HepG2 (cell line): ENCODE results near the gene IRX5. TPM values are rescaled to one million over a fixed set of nuclear protein-coding genes. Genes with fewer than 3 reads are reported as not detected.

ENCODE experiments used
- ATAC-seq: fragments of 200-7000 bp; cut with Tn5 transposase; 3 replicates; pipeline ENCODE4 v1.9.1; 2020; ENCODE audit warnings: mild to moderate bottlenecking, moderate library complexity
- BruUV-seq: library from RNA; stranded (reverse); fragments of 400-500 nt; replicated peaks from 2 replicates; lab custom pipeline; 2021; lab: Mats Ljungman, UMichigan
- CTCF ChIA-PET: fragments of 300-600 bp; formaldehyde crosslinking; extraction: SDS; loops from one replicate; lab custom pipeline; 2021; ENCODE audit warnings: low total read pairs, inconsistent platforms, low intra/inter-chr PET ratio; lab: Yijun Ruan, JAX
- POLR2A ChIA-PET: fragments of 350-600 bp; sonication (Branson Sonifier 250); formaldehyde crosslinking; loops from one replicate; lab custom pipeline; 2020; ENCODE audit warnings: antibody characterized with exemption, inconsistent platforms; lab: Yijun Ruan, JAX
- DNase-seq: peaks from one replicate; pipeline ENCODE4 v3.0.0-alpha.2; 2015; ENCODE audit warnings: low spot score
- FAIRE-seq: peaks from 3 replicates; lab custom pipeline; 2011; peaks lifted over from hg19 to GRCh38; lab: Jason Lieb, UNC
- H2AFZ ChIP-seq: one replicate; pipeline ENCODE4 v1.6.1; 2011; ENCODE audit warnings: low read length, inconsistent platforms
- H3K27ac ChIP-seq: fragments of 300-600 bp; 3 replicates; pipeline ENCODE4 v1.8.0; 2011; ENCODE audit warnings: mixed run types, mild to moderate bottlenecking, mixed read lengths, low read length, inconsistent platforms; ENCODE audit not compliant: insufficient read depth; ENCODE audit errors: extremely low read length
- H3K27me3 ChIP-seq, 2 experiments: fragments of 200-600 bp in 1 of 2; 2 replicates in 1 of 2; 3 replicates in 1 of 2; pipeline versions ENCODE4 v1.6.0 to v1.8.0; 2011; ENCODE audit warnings: low read length in 2 of 2, mild to moderate bottlenecking in 2 of 2, moderate library complexity in 2 of 2, inconsistent platforms in 1 of 2; ENCODE audit not compliant: insufficient read depth in 2 of 2, control insufficient read depth in 1 of 2
- H3K36me3 ChIP-seq, 2 experiments: fragments of 200-600 bp in 1 of 2; replicated peaks in 1 of 2; 2 replicates in 1 of 2; 3 replicates in 1 of 2; pipeline versions ENCODE4 v1.5.1 to v1.8.0; 2011; ENCODE audit warnings: low read length in 2 of 2, inconsistent platforms in 1 of 2; ENCODE audit not compliant: insufficient read depth in 2 of 2, control insufficient read depth in 1 of 2
- H3K4me1 ChIP-seq: 2 replicates; pipeline ENCODE4 v1.5.1; 2012; ENCODE audit warnings: low read length, inconsistent platforms; ENCODE audit not compliant: insufficient read depth
- H3K4me2 ChIP-seq: 2 replicates; pipeline ENCODE4 v1.6.0; 2011; ENCODE audit warnings: low read depth, low read length, inconsistent platforms
- H3K4me3 ChIP-seq, 3 experiments: fragments of 200-600 bp in 1 of 3; sonication (generic), shearing (Covaris generic) in 1 of 3; replicated peaks in 1 of 3; 2 replicates each; pipeline ENCODE4 v1.5.1; 2011 to 2016; ENCODE audit warnings: low read length in 3 of 3, inconsistent platforms in 2 of 3, low read depth in 2 of 3, mild to moderate bottlenecking in 2 of 3, control low read depth in 1 of 3, mixed read lengths in 1 of 3; ENCODE audit not compliant: insufficient read depth in 1 of 3
- H3K79me2 ChIP-seq: one replicate; pipeline ENCODE4 v1.6.1; 2011; ENCODE audit warnings: low read length, inconsistent platforms; ENCODE audit not compliant: insufficient read depth
- H3K9ac ChIP-seq: 2 replicates; pipeline ENCODE4 v1.6.0; 2011; ENCODE audit warnings: mild to moderate bottlenecking, low read depth, low read length, inconsistent platforms; ENCODE audit not compliant: insufficient read depth
- H3K9me3 ChIP-seq: 2 replicates; pipeline ENCODE4 v1.5.1; 2012; ENCODE audit warnings: mild to moderate bottlenecking, low read length
- H4K20me1 ChIP-seq: 2 replicates; pipeline ENCODE4 v1.6.0; 2011; ENCODE audit warnings: inconsistent platforms, mild to moderate bottlenecking, low read length, moderate library complexity; ENCODE audit not compliant: insufficient read depth
- ARID4A ChIP-seq: sonication (generic); formaldehyde crosslinking; IDR thresholded peaks from 2 replicates; pipeline ENCODE4 v1.5.0; 2020; ENCODE audit warnings: mild to moderate bottlenecking, missing genetic modification reagents, borderline replicate concordance
- BRCA1 ChIP-seq: sonication (generic); formaldehyde crosslinking; IDR thresholded peaks from 2 replicates; pipeline ENCODE4 v1.4.0; 2020; ENCODE audit warnings: missing genetic modification reagents
- CEBPB ChIP-seq: IDR thresholded peaks from 2 replicates; pipeline ENCODE4 v1.6.1; 2011; ENCODE audit warnings: low read depth, low read length, improper control_type of control experiment, borderline replicate concordance
- FOXK2 ChIP-seq: fragments of 450-650 bp; IDR thresholded peaks from 2 replicates; pipeline ENCODE4 v1.6.1; 2016
- JUNB ChIP-seq: sonication (generic); formaldehyde crosslinking; IDR thresholded peaks from 2 replicates; pipeline ENCODE4 v1.8.0; 2022; ENCODE audit warnings: missing genetic modification reagents, mild to moderate bottlenecking, borderline replicate concordance
- KLF13 ChIP-seq: sonication (generic); formaldehyde crosslinking; IDR thresholded peaks from 2 replicates; pipeline ENCODE4 v1.4.0; 2020; ENCODE audit warnings: mild to moderate bottlenecking, missing genetic modification reagents
- LBX2 ChIP-seq: sonication (generic); formaldehyde crosslinking; IDR thresholded peaks from 2 replicates; pipeline ENCODE4 v1.5.0; 2020; ENCODE audit warnings: missing genetic modification reagents, mild to moderate bottlenecking, borderline replicate concordance
- NBN ChIP-seq: fragments of 450-650 bp; conservative IDR thresholded peaks from 2 replicates; pipeline ENCODE4 v1.6.1; 2017
- PLRG1 ChIP-seq: fragments of 450-650 bp; conservative IDR thresholded peaks from 2 replicates; pipeline ENCODE4 v1.6.1; 2016
- RARG ChIP-seq: sonication (generic); formaldehyde crosslinking; IDR thresholded peaks from 2 replicates; pipeline ENCODE4 v1.4.0; 2020; ENCODE audit warnings: low read depth, mild to moderate bottlenecking, missing genetic modification reagents
- SNRNP70 ChIP-seq: fragments of 200-400 bp; formaldehyde crosslinking; IDR thresholded peaks from 2 replicates; pipeline ENCODE4 v1.6.1; 2017; ENCODE audit warnings: mild to moderate bottlenecking, low read depth, low read length, moderate library complexity
- ZNF550 ChIP-seq: sonication (generic); formaldehyde crosslinking; IDR thresholded peaks from 2 replicates; pipeline ENCODE4 v1.4.0; 2020; ENCODE audit warnings: mild to moderate bottlenecking, missing genetic modification reagents, borderline replicate concordance
- ZNF724P ChIP-seq: sonication (generic); formaldehyde crosslinking; IDR thresholded peaks from 2 replicates; pipeline ENCODE4 v1.8.0; 2022; ENCODE audit warnings: missing genetic modification reagents, borderline replicate concordance
- ZNF770 ChIP-seq: sonication (generic); formaldehyde crosslinking; IDR thresholded peaks from 2 replicates; pipeline ENCODE4 v1.5.0; 2020; ENCODE audit warnings: mild to moderate bottlenecking, missing genetic modification reagents
- ZNF883 ChIP-seq: sonication (generic); formaldehyde crosslinking; IDR thresholded peaks from 2 replicates; pipeline ENCODE4 v1.5.1; 2020; ENCODE audit warnings: mild to moderate bottlenecking, missing genetic modification reagents; ENCODE audit errors: not compliant biosample characterization
- ZSCAN29 ChIP-seq: sonication (generic); formaldehyde crosslinking; conservative IDR thresholded peaks from 2 replicates; pipeline ENCODE4 v1.4.0; 2020; ENCODE audit warnings: mild to moderate bottlenecking, missing genetic modification reagents
- ZZZ3 ChIP-seq: sonication (generic); formaldehyde crosslinking; IDR thresholded peaks from 2 replicates; pipeline ENCODE4 v1.4.0; 2020; ENCODE audit warnings: missing genetic modification reagents, mild to moderate bottlenecking, borderline replicate concordance
- WGBS: methylation state at CpG from one replicate; pipeline ENCODE4 v1.1.6; 2017; ENCODE audit warnings: low lambda C conversion rate; 5-methylcytosine and 5-hydroxymethylcytosine counted together
- in situ Hi-C: cut with HindIII; loops from 2 replicates; pipeline ENCODE4 v1.10.0; 2017; ENCODE audit warnings: low pct_unique_long_range_greater_than_20kb; ENCODE audit not compliant: extremely low pct_ligation_motif_present
- intact Hi-C: fragments of 100-400 bp; cut with micrococcal nuclease; formaldehyde crosslinking; loops from one replicate; pipeline ENCODE4 v1.10.0; 2022; ENCODE audit not compliant: unreplicated experiment
- polyA plus RNA-seq, 8 experiments: library from polyadenylated mRNA; depleted of rRNA in 3 of 8; stranded (reverse) in 7 of 8; unstranded in 1 of 8; fragments of >200 nt; fragmentation: Illumina TruSeq in 4 of 8; extraction: Trizol in 4 of 8; gene quantifications; 2 replicates each; pipeline versions ENCODE4 v1.2.1 to v1.2.3, GENCODE V29; 2011 to 2016; ENCODE audit warnings: low read depth in 4 of 8, missing spikeins in 1 of 8, mixed read lengths in 1 of 8; ENCODE audit not compliant: insufficient read depth in 1 of 8
- total RNA-seq, 5 experiments: library from RNA; depleted of rRNA; stranded (reverse); fragments of >200 nt; fragmentation: Illumina TruSeq; extraction: Trizol; gene quantifications; 2 replicates each; pipeline ENCODE4 v1.2.3, GENCODE V29; 2016; ENCODE audit warnings: low read depth in 1 of 5

The IRX5 gene
- total and polyA plus RNA-seq, 2 of the 13 experiments (the other 11 are each of a cell fraction or from before 2014, with no cell fraction given): not detected

GRCh38 chr16:54965464-54965863, 34.8 kb downstream of the IRX5 start:
- intact Hi-C loops (no loop called here), in situ Hi-C loops (no loop called here)
- no TSS peak for BruUV-seq
- CTCF ChIA-PET: no interaction called here
- Histone ChIP-seq H3K27ac (no peak overlapping the region), H3K9me3 (no peaks in the 10 kb centered on the region), H3K4me3 (no peak overlapping the region), H3K36me3 (no peaks in the 10 kb centered on the region), H3K79me2 (no peaks in the 10 kb centered on the region), H3K9ac (no peak overlapping the region), H3K27me3 (no peaks in the 10 kb centered on the region), H4K20me1 (no peaks in the 10 kb centered on the region), H3K4me2 (no peak overlapping the region), H3K4me1 (no peaks in the 10 kb centered on the region), H2AFZ (no peak overlapping the region)
- ATAC-seq (no peak), DNase-seq (no peak), FAIRE-seq (no peak)
- 0% methylated on average over 2 of the region's 2 CpGs for WGBS
- POLR2A ChIA-PET: no interaction called here
- TF ChIP-seq FOXK2 (0 out of 2 replicates have a peak, but pooled peaks have one; percentile 28), ZNF883 (CRISPR knock-in tag) (no peak), ZNF770 (CRISPR knock-in tag) (no peak), JUNB (CRISPR knock-in tag) (no peak), KLF13 (CRISPR knock-in tag) (no peak), SNRNP70 (no peak), CEBPB (no peak), RARG (CRISPR knock-in tag) (no peak), ZNF724P (CRISPR knock-in tag) (no peak), BRCA1 (CRISPR knock-in tag) (no peak), NBN (0 out of 2 replicates have a peak, but pooled peaks have one; percentile 35), LBX2 (CRISPR knock-in tag) (no peak), ZNF550 (CRISPR knock-in tag) (no peak), ZSCAN29 (no peak), ARID4A (CRISPR knock-in tag) (no peak), PLRG1 (0 out of 2 replicates have a peak, but pooled peaks have one; percentile 61), ZZZ3 (CRISPR knock-in tag) (no peak)
